ENCODE data around the gene TMEM106C. TPM values are rescaled to one million over a fixed set of nuclear protein-coding genes. Genes with fewer than 3 reads are reported as not detected.

Gene TMEM106C
- total and polyA plus RNA-seq, 5 experiments from 2014 or later, result 31.4 to 52.8 (median 37.0) TPM

- peak overlapping the region in 2 of 10 donors; percentile 63 to 70 for H3K4me3 Mint-ChIP-seq
Measured at GRCh38 chr12:47991106-47992061, 28.0 kb downstream of the TMEM106C start.

DNA sequence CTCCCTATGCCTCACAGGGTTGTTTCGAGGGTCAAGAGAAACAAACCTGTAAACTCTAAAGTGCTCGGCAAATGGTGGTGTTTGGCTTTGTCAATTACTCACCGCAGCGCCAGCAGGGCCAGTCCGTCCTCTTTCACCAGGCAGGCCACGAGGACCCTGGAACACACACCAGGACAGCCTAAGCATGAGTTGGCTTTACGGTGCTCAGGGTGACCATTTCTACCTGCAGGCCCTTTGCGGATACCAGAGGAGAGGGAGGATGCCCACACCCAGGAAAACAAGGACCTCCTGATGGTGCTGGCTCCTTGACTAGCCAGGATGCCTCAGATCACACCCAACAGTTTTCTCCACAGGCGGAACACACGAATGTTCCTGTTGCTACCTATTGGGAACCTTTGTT, 29.4 kb downstream of the TMEM106C start:
- Mint-ChIP-seq H3K27me3 (peaks cover 12 to 56% (median 23%) of the 10 kb centered on the region in 5 donors), H3K4me1 (peaks cover 9 to 37% (median 26%) of the 10 kb centered on the region in 4 donors), H3K4me3 (no peak overlapping the region), H3K9me3 (no peaks in the 10 kb centered on the region), H3K36me3 (no peaks in the 10 kb centered on the region), H3K27ac (peak overlapping the region in 1 of 10 donors; percentile 59)
- POLR2A ChIA-PET, result interaction anchor here (1.5 kb wide), 1 partner anchor 9 kb away, joined by 3 read pairs; no protein-coding TSS in a partner anchor
- ATAC-seq, result no peak
- DNase-seq, result peak in 1 of 10 donors; percentile 23

More at GRCh38 chr12:47991106-47992061, 28.0 kb downstream of the TMEM106C start:
- POLR2A ChIA-PET, result interaction anchor here (0.7 to 1.4 kb wide), 3 partner anchors 9 to 114 kb away, joined by 3 read pairs; partner anchors contain the start of gene SENP1
- Mint-ChIP-seq H3K27me3 (peaks cover 8 to 53% (median 27%) of the 10 kb centered on the region in 5 donors), H3K27ac (no peak overlapping the region), H3K9me3 (no peaks in the 10 kb centered on the region), H3K4me1 (peaks cover 9 to 42% (median 26%) of the 10 kb centered on the region in 4 donors), H3K36me3 (no peaks in the 10 kb centered on the region)
- ATAC-seq, result no peak
- DNase-seq, result peak in 1 of 10 donors; percentile 56

- Mint-ChIP-seq H3K4me3 (no peak overlapping the region), H3K27ac (no peak overlapping the region), H3K36me3 (no peaks in the 10 kb centered on the region), H3K4me1 (peaks cover 9 to 37% (median 25%) of the 10 kb centered on the region in 4 donors), H3K9me3 (no peaks in the 10 kb centered on the region), H3K27me3 (peaks cover 18 to 57% (median 30%) of the 10 kb centered on the region in 5 donors)
- ATAC-seq, result no peak
- POLR2A ChIA-PET, result interaction anchor here (0.6 to 1.5 kb wide), 2 partner anchors 10 to 135 kb away, joined by 3 to 7 read pairs; no protein-coding TSS in a partner anchor
- peak in 1 of 10 donors; percentile 13 for DNase-seq
Measured at GRCh38 chr12:47993491-47993890, 30.1 kb downstream of the TMEM106C start.

DNA sequence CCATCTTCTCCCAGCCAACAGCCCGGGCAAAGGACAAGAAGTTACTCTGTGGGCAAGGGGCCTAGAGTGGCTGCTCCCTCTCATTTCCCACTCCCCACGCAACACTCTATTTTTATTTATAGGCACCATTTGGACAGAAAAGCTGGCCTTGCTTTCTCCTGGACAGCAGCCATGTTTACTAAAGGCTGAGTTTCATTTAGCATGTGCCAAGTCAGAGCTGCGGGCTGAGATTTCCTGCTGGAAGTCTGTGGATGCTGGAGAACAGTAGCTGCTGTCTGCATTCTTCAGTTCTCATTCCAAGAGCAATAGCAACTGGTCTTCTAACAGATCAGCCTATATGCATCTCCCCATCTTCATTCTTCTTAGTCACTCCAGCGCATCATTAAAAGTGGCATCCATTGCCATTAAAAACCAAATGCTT, 32.6 kb downstream of the TMEM106C start:
- Mint-ChIP-seq H3K4me1 (peaks cover 3 to 16% (median 6%) of the 10 kb centered on the region in 4 donors), H3K36me3 (no peaks in the 10 kb centered on the region), H3K27ac (no peak overlapping the region), H3K9me3 (no peaks in the 10 kb centered on the region), H3K27me3 (peaks cover 33 to 79% (median 53%) of the 10 kb centered on the region in 5 donors), H3K4me3 (no peak overlapping the region)
- ATAC-seq (no peak), DNase-seq (no peak)
- POLR2A ChIA-PET, result no interaction called here

GRCh38 chr12:47997321-47997720, 33.9 kb downstream of the TMEM106C start:
- H3K4me1 Mint-ChIP-seq, result peaks cover 13 to 16% (median 14%) of the 10 kb centered on the region in 4 donors
- POLR2A ChIA-PET, result no interaction called here

GRCh38 chr12:47999816-48000215, 36.4 kb downstream of the TMEM106C start:
- H3K4me1 Mint-ChIP-seq, result peaks cover 23 to 36% (median 34%) of the 10 kb centered on the region in 4 donors
- POLR2A ChIA-PET, result interaction anchor here (0.6 kb wide), 1 partner anchor 8 kb away, joined by 3 read pairs; no protein-coding TSS in a partner anchor
- no peaks in the 10 kb centered on the region for H3K36me3 Mint-ChIP-seq
- peaks cover 47 to 94% (median 69%) of the 10 kb centered on the region in 5 donors for H3K27me3 Mint-ChIP-seq
- no peaks in the 10 kb centered on the region for H3K9me3 Mint-ChIP-seq
- ATAC-seq, result no peak
- H3K4me3 Mint-ChIP-seq, result no peak overlapping the region
- no peak for DNase-seq
- no peak overlapping the region for H3K27ac Mint-ChIP-seq

More at GRCh38 chr12:47997321-47997720, 33.9 kb downstream of the TMEM106C start:
- no peaks in the 10 kb centered on the region for H3K9me3 Mint-ChIP-seq
- peaks cover 40 to 92% (median 62%) of the 10 kb centered on the region in 5 donors for H3K27me3 Mint-ChIP-seq
- no peak overlapping the region for H3K27ac Mint-ChIP-seq
- H3K36me3 Mint-ChIP-seq, result no peaks in the 10 kb centered on the region
- DNase-seq (no peak), ATAC-seq (no peak)
- H3K4me3 Mint-ChIP-seq, result no peak overlapping the region

DNA sequence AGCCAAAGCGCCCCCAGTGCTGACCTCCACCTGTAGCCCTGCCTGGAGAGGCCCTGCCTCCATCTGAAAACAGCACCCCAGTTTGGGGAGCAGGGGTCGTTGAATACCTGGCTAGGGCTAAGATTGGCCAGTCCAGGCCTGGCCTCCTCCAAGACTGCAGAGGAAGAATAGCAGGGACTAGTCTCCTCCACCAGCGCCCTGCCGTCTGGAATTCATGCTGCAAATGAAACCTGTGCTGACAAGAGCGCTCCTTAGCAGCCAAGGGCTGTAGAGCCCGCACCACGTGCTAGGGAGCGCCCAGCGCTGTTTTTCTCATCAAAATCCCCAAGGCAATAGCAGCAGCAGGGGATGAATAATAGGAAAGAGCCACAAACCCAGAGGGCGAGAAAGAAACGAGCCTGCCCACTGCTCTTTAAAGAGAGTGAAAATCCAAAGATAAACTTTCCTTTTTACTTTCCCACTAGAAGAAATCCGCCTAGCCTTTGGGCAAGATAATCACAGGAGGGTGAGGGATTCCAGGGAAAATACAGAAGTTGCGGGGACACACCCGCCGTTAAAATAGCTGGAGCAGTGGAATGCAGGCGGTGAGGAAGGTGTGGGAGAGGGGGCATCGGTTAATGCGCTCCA, 37.6 kb downstream of the TMEM106C start:
- Mint-ChIP-seq H3K4me1 (peaks cover 23 to 43% (median 39%) of the 10 kb centered on the region in 4 donors), H3K9me3 (no peaks in the 10 kb centered on the region), H3K36me3 (no peaks in the 10 kb centered on the region), H3K4me3 (peak overlapping the region; percentile 57 to 86 (median 78)), H3K27ac (no peak overlapping the region), H3K27me3 (peaks cover 50 to 92% (median 66%) of the 10 kb centered on the region in 5 donors)
- DNase-seq, result peak in 1 of 10 donors; percentile 34
- peak in 1 of 2 donors; percentile 4 for ATAC-seq
- POLR2A ChIA-PET, result no interaction called here

DNA sequence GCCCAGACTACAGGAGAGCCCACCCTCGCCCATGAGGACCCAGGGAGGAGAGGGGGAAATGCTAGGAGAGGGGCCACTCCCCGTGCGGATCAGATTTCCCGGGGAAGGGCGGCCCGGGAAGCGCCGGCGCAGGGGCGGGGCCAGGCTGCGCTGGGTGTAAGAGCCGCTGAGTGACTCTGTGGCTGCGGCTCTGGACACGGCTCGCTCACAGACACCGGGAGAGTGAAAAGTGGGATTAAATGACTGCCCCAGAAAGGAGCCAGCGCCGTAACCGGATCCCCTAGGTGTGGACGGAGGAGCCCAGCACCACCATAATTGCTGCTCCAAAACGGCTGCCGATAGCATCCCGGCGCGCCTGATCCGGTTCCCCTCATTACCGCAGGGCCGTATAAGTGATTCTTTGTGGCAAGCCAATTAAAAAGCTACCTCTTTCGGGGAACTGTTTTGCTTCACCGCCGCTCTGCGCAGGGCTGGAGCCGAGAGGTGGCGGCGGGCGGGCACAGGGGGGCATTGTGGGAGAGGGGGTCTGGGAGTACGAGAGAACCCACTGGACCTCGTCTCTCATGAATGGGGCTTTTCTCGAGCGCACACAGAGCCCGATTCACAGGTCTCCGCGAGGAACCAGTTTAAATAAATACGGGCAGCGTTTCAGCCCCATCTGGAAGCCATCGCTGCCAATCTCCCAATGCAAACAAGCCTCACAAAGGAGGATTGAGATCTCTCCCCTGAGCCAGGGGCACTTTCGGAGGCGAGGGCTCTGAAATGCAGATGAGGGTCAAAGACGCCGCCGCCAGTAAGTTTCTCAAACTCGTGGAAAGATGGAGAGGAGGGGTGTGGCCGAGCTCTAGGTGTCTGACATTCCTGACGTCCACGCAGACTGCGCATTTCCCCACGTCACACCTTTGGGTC, 38.4 kb downstream of the TMEM106C start:
- H3K4me3 Mint-ChIP-seq, result peak overlapping the region; percentile 57 to 86 (median 80)
- peaks cover 53 to 92% (median 71%) of the 10 kb centered on the region in 5 donors for H3K27me3 Mint-ChIP-seq
- H3K4me1 Mint-ChIP-seq, result peaks cover 23 to 43% (median 39%) of the 10 kb centered on the region in 4 donors
- DNase-seq (peak in 2 of 10 donors; percentile 8 to 54), ATAC-seq (peak; percentile 22 to 42)
- no peaks in the 10 kb centered on the region for H3K36me3 Mint-ChIP-seq
- H3K9me3 Mint-ChIP-seq, result no peaks in the 10 kb centered on the region
- POLR2A ChIA-PET, result interaction anchor here (0.5 to 0.9 kb wide), 2 partner anchors 10 to 118 kb away, joined by 3 read pairs; no protein-coding TSS in a partner anchor
- H3K27ac Mint-ChIP-seq, result no peak overlapping the region

DNA sequence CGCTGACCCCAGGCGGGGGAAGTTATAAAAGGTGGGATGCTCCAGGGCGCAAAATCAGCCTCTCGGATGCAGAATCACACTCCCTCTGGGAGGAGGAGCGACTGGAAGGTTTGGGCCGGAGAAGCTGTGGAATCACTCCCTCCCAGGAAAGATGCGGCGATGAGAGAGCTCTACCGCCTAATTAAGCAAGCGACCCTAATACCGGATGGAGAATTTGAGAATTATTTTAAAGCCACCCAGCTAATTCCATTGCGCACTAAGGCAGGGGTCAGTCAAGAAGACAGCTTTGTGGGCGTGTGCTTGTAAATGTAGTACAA, 39.0 kb downstream of the TMEM106C start:
- H3K27me3 Mint-ChIP-seq, result peaks cover 56 to 92% (median 75%) of the 10 kb centered on the region in 5 donors
- H3K36me3 Mint-ChIP-seq, result no peaks in the 10 kb centered on the region
- no peaks in the 10 kb centered on the region for H3K9me3 Mint-ChIP-seq
- peak overlapping the region; percentile 57 to 86 (median 80) for H3K4me3 Mint-ChIP-seq
- POLR2A ChIA-PET, result interaction anchor here (0.5 to 0.9 kb wide), 2 partner anchors 11 to 118 kb away, joined by 3 read pairs; no protein-coding TSS in a partner anchor
- H3K4me1 Mint-ChIP-seq, result peaks cover 23 to 43% (median 39%) of the 10 kb centered on the region in 4 donors
- DNase-seq (no peak), ATAC-seq (no peak)
- H3K27ac Mint-ChIP-seq, result no peak overlapping the region

DNA sequence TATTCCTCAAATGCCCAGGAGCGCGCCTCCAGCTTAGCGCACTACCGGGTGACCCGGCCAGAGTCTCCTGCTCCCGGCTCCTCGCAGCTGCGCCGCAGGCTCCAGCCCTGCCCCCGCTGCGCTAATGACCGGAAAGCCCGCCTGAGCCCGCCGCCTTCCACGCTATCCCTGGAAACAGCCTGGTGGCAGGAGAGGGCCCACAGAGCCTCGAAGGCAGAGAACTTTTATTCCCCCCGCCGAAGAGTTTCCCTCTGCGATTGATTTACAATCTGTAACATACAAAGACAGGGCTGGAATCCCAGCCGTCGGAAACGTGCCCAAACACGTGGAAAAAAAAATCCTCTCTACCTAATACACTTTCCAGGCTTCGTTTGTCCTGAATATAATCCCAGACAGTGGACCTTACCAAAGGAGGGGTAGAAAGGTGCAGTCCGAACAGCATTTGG, 39.4 kb downstream of the TMEM106C start:
- Mint-ChIP-seq H3K4me1 (peaks cover 23 to 43% (median 39%) of the 10 kb centered on the region in 4 donors), H3K36me3 (no peaks in the 10 kb centered on the region), H3K9me3 (no peaks in the 10 kb centered on the region), H3K27me3 (peaks cover 57 to 92% (median 77%) of the 10 kb centered on the region in 5 donors), H3K4me3 (peak overlapping the region; percentile 66 to 86 (median 79)), H3K27ac (no peak overlapping the region)
- POLR2A ChIA-PET, result no interaction called here
- peak in 1 of 10 donors; percentile 15 for DNase-seq
- ATAC-seq, result no peak

DNA sequence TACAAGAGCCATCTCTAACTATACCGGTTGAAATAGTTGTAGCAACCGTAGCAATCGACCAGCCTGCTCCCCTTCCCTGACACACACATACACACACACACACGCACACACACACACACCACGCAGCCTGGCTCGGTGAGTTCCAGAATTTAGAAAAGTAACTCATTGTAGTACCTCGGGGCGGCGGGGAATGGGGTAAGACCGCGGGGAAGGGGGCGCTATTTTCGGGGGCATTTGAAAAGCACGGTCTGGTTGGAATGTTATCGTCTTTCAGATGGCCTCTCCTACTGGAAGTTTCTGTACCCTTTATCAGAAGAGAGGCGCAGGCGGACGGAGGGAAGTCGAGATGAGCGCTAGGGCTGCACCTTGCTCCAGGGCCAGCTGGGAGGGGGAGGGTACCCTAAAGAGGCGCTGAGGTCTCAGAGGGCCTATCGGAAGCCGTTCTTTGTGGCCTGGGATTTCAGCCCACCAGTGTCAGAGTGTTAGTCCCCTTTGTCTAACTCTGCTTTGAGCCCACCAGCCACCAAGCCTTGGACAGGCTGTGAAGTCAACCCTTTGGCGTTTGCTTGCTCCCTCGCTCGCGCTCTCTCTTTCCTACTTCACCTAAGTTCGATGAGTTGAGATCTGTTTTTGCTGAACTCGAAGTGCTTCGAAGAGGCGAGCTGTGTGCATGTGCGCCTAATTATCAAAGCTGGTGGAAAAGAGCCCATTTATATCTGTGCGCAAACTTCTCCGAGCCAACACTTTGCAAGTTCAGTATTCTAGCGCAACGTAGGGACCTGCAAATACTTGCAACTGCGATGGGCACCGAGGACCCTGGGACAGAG, 40.0 kb downstream of the TMEM106C start:
- POLR2A ChIA-PET, result interaction anchor here (1.0 kb wide), 2 partner anchors 119 to 155 kb away, joined by 3 to 5 read pairs; no protein-coding TSS in a partner anchor
- H3K27me3 Mint-ChIP-seq, result peaks cover 52 to 92% (median 77%) of the 10 kb centered on the region in 5 donors
- peak overlapping the region; percentile 66 to 86 (median 79) for H3K4me3 Mint-ChIP-seq
- DNase-seq (peak in 1 of 10 donors; percentile 21), ATAC-seq (peak; percentile 38 to 43)
- H3K9me3 Mint-ChIP-seq, result no peaks in the 10 kb centered on the region
- H3K36me3 Mint-ChIP-seq, result no peaks in the 10 kb centered on the region
- peaks cover 23 to 43% (median 39%) of the 10 kb centered on the region in 4 donors for H3K4me1 Mint-ChIP-seq
- H3K27ac Mint-ChIP-seq, result peak overlapping the region in 1 of 10 donors; percentile 56
